ENCODE results near the gene CYB5A. TPM values are rescaled to one million over a fixed set of nuclear protein-coding genes. Genes with fewer than 3 reads are reported as not detected.

CYB5A gene
- total and polyA plus RNA-seq, 8 donors: 238 to 508 (median 259) TPM

DNA sequence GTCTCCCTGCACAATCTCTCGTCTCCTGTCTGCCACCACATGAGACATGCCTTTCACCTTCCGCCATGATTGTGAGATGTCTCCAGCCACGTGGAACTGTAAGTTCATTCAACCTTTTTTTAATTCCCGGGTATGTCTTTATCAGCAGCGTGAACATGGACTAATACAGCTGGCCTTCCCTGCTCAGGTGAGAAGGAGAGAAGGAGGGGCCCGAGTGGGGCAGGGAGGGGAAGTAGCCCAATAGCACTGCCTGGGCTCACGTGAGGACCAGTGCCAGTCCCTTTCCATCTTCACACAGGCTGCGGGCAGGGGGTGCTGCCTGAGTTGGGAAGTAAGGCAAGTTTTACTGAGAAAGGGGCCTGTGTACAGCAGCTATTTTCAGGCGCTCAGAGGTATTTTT, 70.7 kb downstream of the CYB5A start:
- Histone ChIP-seq H3K9me3 (no peaks in the 10 kb centered on the region), H3K4me3 (no peak overlapping the region), H3K36me3 (no peaks in the 10 kb centered on the region), H3K4me1 (no peaks in the 10 kb centered on the region), H3K27me3 (no peaks in the 10 kb centered on the region), H3K27ac (no peak overlapping the region)
- intact Hi-C loops (cut with DNase I): no loop called here
- TF ChIP-seq, protein P1, sequence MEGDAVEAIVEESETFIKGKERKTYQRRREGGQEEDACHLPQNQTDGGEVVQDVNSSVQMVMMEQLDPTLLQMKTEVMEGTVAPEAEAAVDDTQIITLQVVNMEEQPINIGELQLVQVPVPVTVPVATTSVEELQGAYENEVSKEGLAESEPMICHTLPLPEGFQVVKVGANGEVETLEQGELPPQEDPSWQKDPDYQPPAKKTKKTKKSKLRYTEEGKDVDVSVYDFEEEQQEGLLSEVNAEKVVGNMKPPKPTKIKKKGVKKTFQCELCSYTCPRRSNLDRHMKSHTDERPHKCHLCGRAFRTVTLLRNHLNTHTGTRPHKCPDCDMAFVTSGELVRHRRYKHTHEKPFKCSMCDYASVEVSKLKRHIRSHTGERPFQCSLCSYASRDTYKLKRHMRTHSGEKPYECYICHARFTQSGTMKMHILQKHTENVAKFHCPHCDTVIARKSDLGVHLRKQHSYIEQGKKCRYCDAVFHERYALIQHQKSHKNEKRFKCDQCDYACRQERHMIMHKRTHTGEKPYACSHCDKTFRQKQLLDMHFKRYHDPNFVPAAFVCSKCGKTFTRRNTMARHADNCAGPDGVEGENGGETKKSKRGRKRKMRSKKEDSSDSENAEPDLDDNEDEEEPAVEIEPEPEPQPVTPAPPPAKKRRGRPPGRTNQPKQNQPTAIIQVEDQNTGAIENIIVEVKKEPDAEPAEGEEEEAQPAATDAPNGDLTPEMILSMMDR (IDR thresholded peaks at IDR 0.05): no peak
- ATAC-seq (no peak), DNase-seq (no peak)

DNA sequence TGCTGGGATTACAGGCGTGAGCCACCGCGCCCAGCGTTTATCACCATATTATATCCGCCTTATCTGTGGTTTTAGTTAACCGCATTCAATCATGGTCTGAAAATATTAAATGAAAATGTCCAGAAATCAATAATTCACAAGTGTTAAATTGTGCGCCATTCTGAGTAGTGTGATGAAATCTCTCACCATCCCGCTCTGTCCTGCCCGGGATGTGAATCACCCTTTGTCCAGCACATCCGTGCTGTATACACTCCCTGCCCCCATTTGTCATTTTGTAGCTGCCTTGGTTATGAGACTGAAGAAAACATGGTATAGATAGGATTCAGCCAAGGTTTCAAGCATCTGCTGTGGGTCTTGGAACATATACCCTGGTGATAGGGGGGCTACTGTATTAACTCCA, 72.7 kb downstream of the CYB5A start:
- Histone ChIP-seq H3K4me3 (no peak overlapping the region), H3K27me3 (no peaks in the 10 kb centered on the region), H3K4me1 (no peaks in the 10 kb centered on the region), H3K9me3 (no peaks in the 10 kb centered on the region), H3K27ac (no peak overlapping the region), H3K36me3 (no peaks in the 10 kb centered on the region)
- intact Hi-C loops (cut with DNase I): no loop called here
- DNase-seq (no peak), ATAC-seq (no peak)
- TF ChIP-seq, protein P1 (IDR thresholded peaks at IDR 0.05): no peak

DNA sequence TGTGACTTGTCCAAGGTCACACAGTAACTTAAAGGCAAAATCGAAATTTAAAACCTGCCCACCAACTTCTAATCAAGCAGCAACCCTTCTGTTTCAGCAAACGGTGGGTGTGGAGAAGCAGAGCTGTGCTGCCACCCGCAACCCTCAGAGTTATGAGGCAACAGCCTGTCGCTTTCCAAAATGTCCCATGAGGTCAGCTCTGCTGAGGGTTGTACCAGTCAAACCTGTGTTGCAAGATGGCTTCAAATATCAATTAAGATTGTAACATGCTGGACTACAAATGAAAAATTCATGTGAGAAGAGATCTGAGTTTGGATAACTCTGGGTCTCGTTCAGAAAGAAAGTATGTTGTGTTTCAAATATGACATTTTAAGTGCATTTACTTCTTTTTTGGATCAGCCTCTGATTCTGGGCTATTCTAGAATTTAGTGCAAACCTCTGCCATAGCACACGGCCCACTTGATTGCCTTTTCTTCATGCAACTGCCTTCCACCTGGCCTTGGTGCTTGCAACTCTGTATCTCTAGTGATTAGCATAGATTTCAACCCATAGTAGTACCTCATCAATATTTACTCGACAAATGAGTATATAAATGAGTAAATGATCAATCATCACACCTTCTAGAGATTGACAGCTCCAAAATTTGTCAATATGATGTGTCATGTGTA, 74.2 kb downstream of the CYB5A start:
- Histone ChIP-seq H3K36me3 (no peaks in the 10 kb centered on the region), H3K27me3 (no peaks in the 10 kb centered on the region), H3K4me3 (no peak overlapping the region), H3K27ac (no peak overlapping the region), H3K4me1 (no peaks in the 10 kb centered on the region), H3K9me3 (no peaks in the 10 kb centered on the region)
- intact Hi-C loops (cut with DNase I): no loop called here
- ATAC-seq: peak; percentile 88
- peak in 1 of 4 donors; percentile 69 for DNase-seq
- TF ChIP-seq, protein P1 (IDR thresholded peaks at IDR 0.05): no peak

DNA sequence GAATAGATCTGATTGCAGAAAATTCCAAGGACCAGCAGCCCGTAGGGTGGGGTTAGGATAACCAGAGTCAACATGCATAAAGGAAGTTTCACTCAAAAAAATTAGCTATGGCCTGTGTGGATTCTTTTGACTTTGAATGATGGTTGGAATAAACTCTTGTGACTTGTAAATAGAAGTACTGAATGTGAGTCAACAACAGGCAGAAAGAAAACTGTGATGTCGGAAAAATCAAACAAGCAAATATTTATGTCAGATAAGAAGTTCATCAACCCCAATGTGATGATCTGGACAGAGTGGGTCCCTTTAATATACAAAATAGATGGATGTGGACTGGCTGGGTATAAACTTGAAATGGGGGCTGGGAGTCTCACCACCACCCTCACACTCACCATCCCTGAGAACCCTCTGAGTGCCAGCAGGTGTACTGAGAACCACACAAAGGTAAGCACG, 75.1 kb downstream of the CYB5A start:
- H3K27me3 ChIP-seq: no peaks in the 10 kb centered on the region
- no peaks in the 10 kb centered on the region for H3K4me1 ChIP-seq
- ATAC-seq: no peak
- intact Hi-C loops (cut with DNase I): no loop called here
- no peak overlapping the region for H3K4me3 ChIP-seq
- TF ChIP-seq, protein P1 (IDR thresholded peaks at IDR 0.05): no peak
- no peaks in the 10 kb centered on the region for H3K9me3 ChIP-seq
- H3K27ac ChIP-seq: no peak overlapping the region
- DNase-seq: no peak
- no peaks in the 10 kb centered on the region for H3K36me3 ChIP-seq

DNA sequence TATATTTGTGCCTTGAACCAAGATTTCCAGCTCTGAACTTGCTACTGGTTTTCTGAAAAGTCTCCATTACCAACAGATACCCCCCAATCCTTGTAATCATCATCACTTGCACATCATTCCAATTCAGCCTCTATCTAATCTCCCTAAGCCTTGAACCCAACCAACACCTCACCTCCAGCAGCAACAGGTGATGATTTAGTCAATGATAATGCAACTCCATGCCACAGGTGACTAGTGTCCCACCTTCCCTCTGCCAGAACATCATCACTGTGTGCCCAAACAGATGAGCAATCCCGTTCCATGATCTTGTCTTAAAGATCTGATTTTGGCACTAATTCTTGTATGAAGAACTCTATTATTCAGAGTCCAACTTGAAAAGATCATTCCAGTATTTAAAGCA, 75.9 kb downstream of the CYB5A start:
- intact Hi-C loops (cut with DNase I): no loop called here
- Histone ChIP-seq H3K27ac (no peak overlapping the region), H3K4me3 (no peak overlapping the region), H3K27me3 (no peaks in the 10 kb centered on the region), H3K9me3 (no peaks in the 10 kb centered on the region), H3K4me1 (no peaks in the 10 kb centered on the region), H3K36me3 (no peaks in the 10 kb centered on the region)
- ATAC-seq: no peak
- no peak for DNase-seq
- TF ChIP-seq, protein P1 (IDR thresholded peaks at IDR 0.05): no peak

Data from left lung (tissue), 10 donors.